ENCODE data around the gene TCF12.

The TCF12 gene

GRCh38 chr15:56918046-56918938 lies at the start of gene TCF12:
Gene TCF12 (plus strand): TSS chr15:56918644. CDS start chr15:56919914, 1,270 bp downstream.
- DNase-seq: peak; percentile 89

GRCh38 chr15:56869573-56869972 lies 48.9 kb upstream of the TCF12 start:
- DNase-seq: peak; percentile 55

DNA sequence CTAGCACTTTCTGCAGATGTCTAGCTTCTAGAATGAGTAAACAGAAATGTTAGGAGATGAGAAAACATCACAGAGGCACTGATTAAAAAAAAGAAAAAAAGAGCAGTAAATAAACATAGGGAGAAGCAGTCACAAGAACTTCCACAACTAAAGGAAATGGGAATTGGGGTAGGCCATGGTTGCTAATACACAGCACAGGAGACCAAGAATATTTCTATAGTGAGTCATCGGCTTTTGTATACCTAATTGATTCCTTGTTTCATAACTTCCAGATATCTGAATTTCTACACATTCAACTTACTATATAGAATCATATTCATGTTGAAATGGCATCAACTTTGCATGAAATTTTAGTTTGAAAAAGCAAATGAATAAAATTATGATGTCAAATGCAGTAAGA lies 47.3 kb upstream of the TCF12 start:
- no peak for DNase-seq

DNA sequence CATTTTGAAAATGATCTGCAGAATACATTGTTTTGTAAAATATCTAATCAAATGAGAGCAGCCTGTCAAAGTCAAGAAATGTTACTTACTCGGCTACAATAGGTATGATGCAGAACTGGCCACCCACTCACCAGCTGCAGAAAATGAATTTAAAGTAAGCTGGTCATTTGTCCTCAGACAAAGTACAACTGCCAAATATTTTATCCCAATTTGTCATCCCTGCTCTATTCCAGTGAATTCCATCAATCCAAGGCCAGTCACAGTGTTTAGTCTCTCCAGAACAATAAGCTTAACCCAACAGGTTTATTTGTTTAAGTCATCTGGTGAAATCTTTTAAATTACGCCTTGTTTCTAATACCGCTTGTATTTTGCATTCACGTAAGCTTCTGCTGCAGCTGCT lies 46.6 kb upstream of the TCF12 start:
- DNase-seq: no peak

GRCh38 chr15:56877255-56877970 lies 41.0 kb upstream of the TCF12 start:
- DNase-seq: no peak

DNA sequence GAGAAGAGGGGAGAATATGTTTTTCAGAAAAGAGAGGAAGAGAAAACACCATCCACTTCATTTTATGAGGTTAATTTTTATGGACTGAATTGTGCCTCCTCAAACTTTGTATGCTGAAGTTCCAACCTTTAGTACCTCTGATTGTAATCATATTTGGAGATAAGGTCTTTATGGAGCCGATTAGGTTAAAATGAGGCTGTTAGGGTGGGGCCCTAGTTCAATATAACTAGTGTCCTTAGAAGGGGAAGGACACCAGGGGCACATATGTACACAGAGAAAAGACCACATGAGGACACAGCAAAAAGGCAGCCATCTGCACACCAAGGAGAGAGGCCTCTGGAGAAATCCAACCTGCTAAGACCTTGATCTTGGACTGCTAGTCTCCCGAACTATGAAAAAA lies 38.9 kb upstream of the TCF12 start:
- DNase-seq: no peak

- DNase-seq: no peak
Observed at GRCh38 chr15:56883088-56883487, 35.4 kb upstream of the TCF12 start.

DNA sequence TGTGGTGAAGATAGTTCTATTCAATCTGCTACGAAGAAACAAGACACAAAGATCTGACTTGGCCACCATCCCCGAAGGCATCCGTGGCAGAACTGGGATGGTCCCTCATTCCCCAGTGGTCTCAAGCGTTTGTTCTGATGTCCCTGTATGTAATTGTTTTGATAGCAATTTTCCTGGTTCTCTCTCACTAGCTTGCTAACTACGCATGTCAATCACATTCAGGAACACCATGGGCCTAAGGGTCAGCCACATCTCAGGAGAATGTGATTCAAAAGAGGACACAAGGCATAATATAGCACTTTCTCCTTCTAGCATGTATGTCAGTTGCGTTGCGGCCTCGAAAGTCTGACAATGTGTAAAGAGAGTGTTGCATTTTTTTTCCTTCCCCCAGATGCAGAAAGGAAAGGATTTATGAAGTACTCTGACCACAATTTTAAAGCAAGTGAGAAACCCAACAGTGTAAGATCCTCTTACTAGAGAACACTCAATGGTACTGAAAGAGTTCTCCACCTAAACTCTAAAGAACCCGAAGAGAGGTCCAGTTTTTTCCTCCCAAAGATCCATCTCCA lies 32.0 kb upstream of the TCF12 start:
- no peak for DNase-seq

DNA sequence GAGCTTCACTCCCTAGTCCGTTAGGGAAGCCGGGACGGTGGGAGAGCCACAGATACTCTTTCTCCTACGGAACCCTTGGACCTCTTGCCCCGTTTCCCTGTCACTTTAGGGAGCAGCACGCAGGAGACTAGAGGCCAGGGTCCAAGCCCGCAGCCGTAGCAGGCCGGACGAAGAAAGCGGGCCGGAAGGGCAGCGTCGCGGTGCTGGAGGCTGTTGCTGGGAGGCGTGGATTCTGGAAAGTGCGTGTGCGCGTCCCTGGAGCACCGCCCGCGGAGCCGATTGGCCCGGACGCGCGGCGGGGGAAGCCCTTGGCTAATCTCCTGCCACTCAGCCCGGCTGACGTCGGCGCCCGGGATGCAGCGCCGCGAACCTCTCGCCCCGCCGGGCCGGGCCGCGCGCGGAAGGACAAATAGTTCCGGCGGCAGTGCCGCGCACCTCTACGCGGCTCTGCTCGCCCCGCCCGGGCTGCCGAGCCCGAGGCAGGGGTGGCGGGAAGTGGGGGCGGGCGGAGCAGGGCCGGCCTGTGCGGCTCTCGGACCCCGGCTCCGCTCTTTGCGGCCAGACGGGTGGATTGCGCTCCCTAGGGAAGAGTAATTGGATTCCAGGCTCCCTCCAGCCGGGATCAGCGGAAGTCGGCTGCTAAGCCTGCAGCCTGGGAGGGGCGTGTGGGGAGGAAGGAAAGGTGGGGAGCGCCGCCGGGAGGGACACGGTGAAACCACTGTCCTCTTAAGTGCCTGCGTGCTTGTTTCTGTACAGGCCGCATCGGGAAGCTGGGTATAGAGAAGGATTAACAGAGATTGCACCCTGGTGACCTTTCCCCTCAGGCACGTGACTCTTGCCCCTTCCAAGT lies 31.3 kb upstream of the TCF12 start:
- peak; percentile 80 for DNase-seq

DNA sequence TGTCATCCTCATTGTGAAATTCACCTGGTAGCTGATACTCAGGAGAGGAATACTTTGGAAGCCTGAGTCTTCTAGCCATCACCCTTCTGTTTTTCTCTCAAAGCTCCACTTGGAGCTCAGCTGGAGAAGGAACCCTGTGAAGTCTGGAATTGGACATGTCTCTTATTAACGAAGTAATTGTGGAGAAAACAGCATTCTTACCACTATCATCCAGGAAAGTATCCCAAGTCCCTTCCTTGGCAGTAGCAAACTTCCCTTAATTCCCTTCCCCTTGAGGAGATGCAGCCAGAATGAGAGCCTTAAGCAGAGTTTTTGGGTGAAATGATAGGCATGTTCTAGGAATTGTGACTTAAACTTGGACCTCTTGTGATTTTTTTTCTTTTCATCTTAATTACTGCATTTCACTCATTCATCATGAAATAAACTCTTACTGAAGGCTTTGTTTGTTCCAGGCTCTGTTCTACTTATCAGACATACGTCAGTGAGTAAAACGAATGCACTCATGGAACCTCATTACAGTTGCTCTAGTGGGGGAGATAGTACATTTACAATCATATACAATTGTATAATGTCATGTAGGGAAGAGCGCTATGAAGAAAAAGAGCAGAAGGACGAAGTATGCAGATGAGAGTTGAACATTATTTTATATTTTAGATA lies 30.5 kb upstream of the TCF12 start:
- no peak for DNase-seq

GRCh38 chr15:56890038-56890437 lies 28.4 kb upstream of the TCF12 start:
- DNase-seq: no peak

DNA sequence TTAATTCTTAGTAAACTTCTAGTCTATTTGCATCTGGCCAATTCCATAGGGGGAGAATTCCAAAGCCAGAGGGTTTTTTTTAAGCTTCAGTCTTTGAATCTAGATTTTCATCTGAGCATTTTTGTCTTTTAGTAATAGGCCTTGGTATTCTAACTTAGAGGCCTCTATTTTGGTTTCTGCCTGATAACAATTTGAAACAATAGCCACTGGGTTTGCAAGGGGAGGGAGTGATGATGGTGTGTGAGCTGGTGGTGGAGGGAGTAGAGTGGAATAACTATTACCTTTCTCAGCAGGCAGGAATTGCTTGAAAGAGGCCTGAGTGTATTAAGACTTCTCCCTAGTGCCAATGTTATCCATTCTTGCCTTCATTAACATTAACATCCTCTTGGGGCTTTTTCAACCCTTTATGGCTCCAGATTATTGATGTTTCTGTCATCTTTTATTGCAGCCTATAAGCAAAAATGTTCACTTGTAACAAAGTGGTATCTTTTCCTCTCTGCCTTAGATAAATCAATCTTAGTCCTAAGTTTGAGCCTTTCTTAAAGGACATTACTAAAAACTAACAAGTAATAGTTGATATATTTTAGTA lies 26.5 kb upstream of the TCF12 start:
- no peak for DNase-seq

DNA sequence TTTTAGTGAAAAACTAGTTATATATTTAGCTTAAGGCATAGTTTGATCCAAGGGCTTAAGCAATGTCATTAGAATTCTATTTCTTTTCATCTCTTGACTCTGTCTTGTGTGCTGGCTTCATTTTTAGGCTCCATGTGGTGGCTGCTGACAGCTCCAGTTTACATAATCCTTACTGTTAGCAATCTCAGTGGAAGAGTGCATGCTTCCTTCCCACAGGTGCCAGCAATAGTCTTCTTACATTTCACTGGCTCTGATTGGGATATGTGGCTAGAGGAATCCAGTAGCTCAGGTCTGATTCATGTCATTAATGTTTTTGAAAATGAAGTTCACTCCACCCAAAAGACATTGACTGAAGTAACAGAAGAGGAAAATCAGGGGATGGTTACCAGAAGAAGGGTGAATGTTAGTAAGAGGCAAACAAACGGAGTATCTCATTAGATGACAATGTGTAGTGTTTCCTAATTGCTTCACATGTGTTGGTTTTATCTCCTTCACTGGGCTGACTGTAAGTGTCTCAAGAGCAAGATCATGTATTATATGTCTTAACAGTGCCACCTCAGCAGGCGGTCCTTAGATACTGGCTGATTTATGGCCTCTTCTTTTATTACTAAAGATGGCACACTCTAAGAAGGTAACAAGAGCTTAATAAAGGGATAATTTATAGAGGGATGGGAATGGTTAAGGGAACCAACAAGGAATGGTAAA lies 25.6 kb upstream of the TCF12 start:
- no peak for DNase-seq

- DNase-seq: no peak
Observed at GRCh38 chr15:56893364-56893678, 25.1 kb upstream of the TCF12 start.

GRCh38 chr15:56894601-56895000 lies 23.8 kb upstream of the TCF12 start:
- no peak for DNase-seq

- DNase-seq: no peak
Observed at GRCh38 chr15:56901931-56902330, 16.5 kb upstream of the TCF12 start.

DNA sequence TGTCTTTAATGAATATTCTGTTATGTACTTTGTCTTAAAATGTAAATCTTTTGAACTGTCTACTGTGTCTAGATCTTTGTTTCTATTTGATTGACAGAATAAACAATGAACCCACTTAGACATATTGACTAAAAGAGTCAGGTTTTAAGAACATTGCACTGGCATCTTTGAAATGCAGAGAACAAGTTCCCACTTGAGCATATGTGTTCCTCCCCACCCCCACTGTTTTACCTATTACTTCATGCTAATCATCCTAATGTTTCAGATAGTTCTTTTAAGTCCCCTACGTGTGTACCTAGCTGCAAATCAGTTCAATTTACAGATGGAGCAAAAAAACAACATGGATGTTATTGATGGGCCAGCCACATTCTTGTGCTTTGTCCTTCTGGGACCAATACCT lies 11.7 kb upstream of the TCF12 start:
- DNase-seq: no peak

DNA sequence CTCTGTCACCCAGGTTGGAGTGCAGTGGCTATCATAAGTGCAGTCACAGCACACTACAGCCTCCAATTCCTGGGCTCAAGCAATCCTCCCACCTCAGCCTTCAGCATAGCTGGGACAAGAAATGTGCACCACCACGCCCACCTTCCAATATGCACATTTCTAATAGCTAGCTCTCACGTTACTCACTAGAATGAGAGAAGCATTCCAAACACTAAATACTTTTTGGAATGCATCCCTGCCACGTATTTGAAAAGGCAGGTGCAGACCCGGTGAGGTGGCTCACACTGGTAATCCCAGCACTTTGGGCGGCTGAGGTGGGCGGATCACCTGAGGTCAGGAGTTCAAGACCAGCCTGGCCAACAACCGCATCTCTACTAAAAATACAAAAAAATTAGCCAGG lies 7.6 kb upstream of the TCF12 start:
- DNase-seq: no peak

GRCh38 chr15:56913241-56913640 lies 5.2 kb upstream of the TCF12 start:
- DNase-seq: no peak

GRCh38 chr15:56913670-56914069 lies 4.8 kb upstream of the TCF12 start:
- DNase-seq: no peak

- no peak for DNase-seq
Observed at GRCh38 chr15:56915888-56916287, 2.6 kb upstream of the TCF12 start.
